ENCODE results near the gene LIN7B. TPM values are rescaled to one million over a fixed set of nuclear protein-coding genes. Genes with fewer than 3 reads are reported as not detected.
A peak's percentile ranks its signal among the peaks of the same experiment; 100 is the strongest.

LIN7B gene
- total and polyA plus RNA-seq, 2 of the 13 experiments (the other 11 are each of a cell fraction or from before 2014, with no cell fraction given): 5.3 to 7.6 TPM

GRCh38 chr19:49097453-49098288, 16.5 kb upstream of the LIN7B start (continued):
- TF ChIP-seq MAF1 (CRISPR knock-in tag; IDR thresholded peaks at IDR 0.05; ENCODE audit: borderline replicate concordance) (no peak), CTCF (CRISPR knock-in tag; IDR thresholded peaks at IDR 0.05) (peak; percentile 97), TFAP4 (IDR thresholded peaks at IDR 0.05; ENCODE audit: borderline replicate concordance, low read depth) (peak; percentile 18; the same call in 1 of the 2 replicates), EED (CRISPR knock-in tag; IDR thresholded peaks at IDR 0.05) (peak; percentile 64; the same call in 1 of the 2 replicates), SALL1 (CRISPR knock-in tag; IDR thresholded peaks at IDR 0.05) (peak; percentile 22; the same call in 1 of the 2 replicates), SMC3 (IDR thresholded peaks at IDR 0.05; ENCODE audit: low read length) (peak; percentile 68), THAP11 (CRISPR knock-in tag; IDR thresholded peaks at IDR 0.05) (no peak), SMAD3 (CRISPR knock-in tag; IDR thresholded peaks at IDR 0.05) (0 out of 2 replicates have a peak, but pooled peaks have one; percentile 18), ZFP90 (CRISPR knock-in tag; IDR thresholded peaks at IDR 0.05; ENCODE audit: borderline replicate concordance) (0 out of 2 replicates have a peak, but pooled peaks have one; percentile 33), SAP130 (CRISPR knock-in tag; IDR thresholded peaks at IDR 0.05; ENCODE audit: low read depth) (peak; percentile 45; the same call in 1 of the 2 replicates)
- TF ChIP-seq, protein P1, sequence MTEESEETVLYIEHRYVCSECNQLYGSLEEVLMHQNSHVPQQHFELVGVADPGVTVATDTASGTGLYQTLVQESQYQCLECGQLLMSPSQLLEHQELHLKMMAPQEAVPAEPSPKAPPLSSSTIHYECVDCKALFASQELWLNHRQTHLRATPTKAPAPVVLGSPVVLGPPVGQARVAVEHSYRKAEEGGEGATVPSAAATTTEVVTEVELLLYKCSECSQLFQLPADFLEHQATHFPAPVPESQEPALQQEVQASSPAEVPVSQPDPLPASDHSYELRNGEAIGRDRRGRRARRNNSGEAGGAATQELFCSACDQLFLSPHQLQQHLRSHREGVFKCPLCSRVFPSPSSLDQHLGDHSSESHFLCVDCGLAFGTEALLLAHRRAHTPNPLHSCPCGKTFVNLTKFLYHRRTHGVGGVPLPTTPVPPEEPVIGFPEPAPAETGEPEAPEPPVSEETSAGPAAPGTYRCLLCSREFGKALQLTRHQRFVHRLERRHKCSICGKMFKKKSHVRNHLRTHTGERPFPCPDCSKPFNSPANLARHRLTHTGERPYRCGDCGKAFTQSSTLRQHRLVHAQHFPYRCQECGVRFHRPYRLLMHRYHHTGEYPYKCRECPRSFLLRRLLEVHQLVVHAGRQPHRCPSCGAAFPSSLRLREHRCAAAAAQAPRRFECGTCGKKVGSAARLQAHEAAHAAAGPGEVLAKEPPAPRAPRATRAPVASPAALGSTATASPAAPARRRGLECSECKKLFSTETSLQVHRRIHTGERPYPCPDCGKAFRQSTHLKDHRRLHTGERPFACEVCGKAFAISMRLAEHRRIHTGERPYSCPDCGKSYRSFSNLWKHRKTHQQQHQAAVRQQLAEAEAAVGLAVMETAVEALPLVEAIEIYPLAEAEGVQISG (CRISPR knock-in tag; IDR thresholded peaks at IDR 0.05): peak; percentile 29; the same call in 1 of the 2 replicates
- TF ChIP-seq, protein P2, sequence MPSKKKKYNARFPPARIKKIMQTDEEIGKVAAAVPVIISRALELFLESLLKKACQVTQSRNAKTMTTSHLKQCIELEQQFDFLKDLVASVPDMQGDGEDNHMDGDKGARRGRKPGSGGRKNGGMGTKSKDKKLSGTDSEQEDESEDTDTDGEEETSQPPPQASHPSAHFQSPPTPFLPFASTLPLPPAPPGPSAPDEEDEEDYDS (CRISPR knock-in tag; IDR thresholded peaks at IDR 0.05): no peak

Data from HepG2 (cell line).